HEK293 (cell line): Measurements from ENCODE around the gene DUSP2.
A peak's percentile ranks its signal among the peaks of the same experiment; 100 is the strongest.

ENCODE experiments used
- CTCF ChIA-PET: fragments of 350-600 bp; formaldehyde crosslinking; extraction: SDS; loops from one replicate; lab custom pipeline; 2021; ENCODE audit warnings: antibody characterized with exemption; lab: Yijun Ruan, JAX
- POLR2A ChIA-PET: fragments of 300-600 bp; formaldehyde crosslinking; extraction: SDS; loops from one replicate; lab custom pipeline; 2020; ENCODE audit warnings: antibody characterized with exemption, inconsistent platforms; lab: Yijun Ruan, JAX
- H3K27ac ChIP-seq: fragments of 200-500 bp; sonication (Bioruptor generic); 2 replicates; pipeline ENCODE4 v1.5.1; 2014; ENCODE audit warnings: low read depth, low read length, control low read depth, inconsistent platforms; ENCODE audit errors: extremely low read depth
- H3K36me3 ChIP-seq, 2 experiments: fragments of 200-500 bp in 1 of 2; sonication (Bioruptor generic) in 1 of 2; 1 replicate in 1 of 2; 2 replicates in 1 of 2; pipeline ENCODE4 v1.5.1; 2014 to 2017; ENCODE audit warnings: inconsistent platforms in 2 of 2, low read length in 2 of 2; ENCODE audit not compliant: control insufficient read depth in 2 of 2, insufficient read depth in 1 of 2
- H3K4me1 ChIP-seq: fragments of 200-500 bp; sonication (Bioruptor generic); 2 replicates; pipeline ENCODE4 v1.5.1; 2014; ENCODE audit warnings: mild to moderate bottlenecking, low read length, inconsistent platforms; ENCODE audit not compliant: control insufficient read depth, insufficient read depth
- H3K4me3 ChIP-seq: 2 replicates; pipeline ENCODE4 v1.5.1; 2011; ENCODE audit warnings: low read depth, mild to moderate bottlenecking, control low read depth, low read length, moderate library complexity
- H3K9me3 ChIP-seq: fragments of 200-500 bp; sonication (Bioruptor generic); 2 replicates; pipeline ENCODE4 v1.5.1; 2014; ENCODE audit warnings: low read depth, low read length, inconsistent platforms; ENCODE audit not compliant: control insufficient read depth, insufficient read depth
- GLI4 ChIP-seq: fragments of 450-650 bp; formaldehyde crosslinking; IDR thresholded peaks from 2 replicates; pipeline ENCODE4 v1.5.1; 2016; ENCODE audit warnings: missing biosample characterization, missing genetic modification characterization
- GLIS2 ChIP-seq: fragments of 450-650 bp; formaldehyde crosslinking; IDR thresholded peaks from 2 replicates; pipeline ENCODE4 v1.5.1; 2016; ENCODE audit warnings: missing biosample characterization, missing genetic modification characterization
- KLF16 ChIP-seq: fragments of 450-650 bp; formaldehyde crosslinking; IDR thresholded peaks from 2 replicates; pipeline ENCODE4 v1.5.1; 2017; ENCODE audit warnings: missing biosample characterization, missing genetic modification characterization
- SP7 ChIP-seq: fragments of 450-650 bp; formaldehyde crosslinking; IDR thresholded peaks from 2 replicates; pipeline ENCODE4 v1.5.1; 2016; ENCODE audit warnings: missing biosample characterization, missing genetic modification characterization
- TSHZ1 ChIP-seq: fragments of 450-650 bp; formaldehyde crosslinking; IDR thresholded peaks from 2 replicates; pipeline ENCODE4 v1.5.1; 2016; ENCODE audit warnings: missing biosample characterization, missing genetic modification characterization, borderline replicate concordance
- ZNF132 ChIP-seq: fragments of 450-650 bp; formaldehyde crosslinking; IDR thresholded peaks from 2 replicates; pipeline ENCODE4 v1.5.1; 2017; ENCODE audit warnings: missing biosample characterization, missing genetic modification characterization, borderline replicate concordance
- ZNF155 ChIP-seq: fragments of 450-650 bp; formaldehyde crosslinking; IDR thresholded peaks from 2 replicates; pipeline ENCODE4 v1.5.1; 2016; ENCODE audit warnings: missing biosample characterization, missing genetic modification characterization
- ZNF202 ChIP-seq: fragments of 450-650 bp; formaldehyde crosslinking; IDR thresholded peaks from 2 replicates; pipeline ENCODE4 v1.5.1; 2016; ENCODE audit warnings: missing biosample characterization, missing genetic modification characterization, borderline replicate concordance
- ZNF24 ChIP-seq: fragments of 450-650 bp; formaldehyde crosslinking; IDR thresholded peaks from 2 replicates; pipeline ENCODE4 v1.5.1; 2016; ENCODE audit warnings: missing biosample characterization, missing genetic modification characterization
- ZNF362 ChIP-seq: fragments of 450-650 bp; formaldehyde crosslinking; IDR thresholded peaks from 2 replicates; pipeline ENCODE4 v1.5.1; 2016; ENCODE audit warnings: missing biosample characterization, missing genetic modification characterization
- ZNF521 ChIP-seq: fragments of 450-650 bp; formaldehyde crosslinking; IDR thresholded peaks from 2 replicates; pipeline ENCODE4 v1.5.1; 2017; ENCODE audit warnings: missing biosample characterization, mild to moderate bottlenecking, missing genetic modification characterization
- ZNF529 ChIP-seq: fragments of 450-650 bp; formaldehyde crosslinking; IDR thresholded peaks from 2 replicates; pipeline ENCODE4 v1.5.1; 2017; ENCODE audit warnings: missing genetic modification characterization, missing biosample characterization; ENCODE audit not compliant: insufficient replicate concordance
- ZNF585B ChIP-seq: fragments of 450-650 bp; formaldehyde crosslinking; IDR thresholded peaks from 2 replicates; pipeline ENCODE4 v1.5.1; 2016; ENCODE audit warnings: missing biosample characterization, missing genetic modification characterization
- ZNF600 ChIP-seq: fragments of 450-650 bp; formaldehyde crosslinking; IDR thresholded peaks from 2 replicates; pipeline ENCODE4 v1.5.1; 2016; ENCODE audit warnings: missing biosample characterization, missing genetic modification characterization
- ZNF610 ChIP-seq: fragments of 450-650 bp; formaldehyde crosslinking; IDR thresholded peaks from 2 replicates; pipeline ENCODE4 v1.5.1; 2016; ENCODE audit warnings: missing biosample characterization, missing genetic modification characterization, borderline replicate concordance
- ZNF624 ChIP-seq: fragments of 450-650 bp; formaldehyde crosslinking; IDR thresholded peaks from 2 replicates; pipeline ENCODE4 v1.5.1; 2017; ENCODE audit warnings: missing biosample characterization, missing genetic modification characterization
- ZSCAN30 ChIP-seq: fragments of 450-650 bp; IDR thresholded peaks from 2 replicates; pipeline ENCODE4 v1.5.1; 2018; ENCODE audit warnings: missing biosample characterization, mild to moderate bottlenecking, missing genetic modification characterization, moderate library complexity
- TF ChIP-seq, protein P1 (sequence below): fragments of 450-650 bp; IDR thresholded peaks from 2 replicates; pipeline ENCODE4 v1.5.1; 2018; ENCODE audit warnings: missing biosample characterization, missing genetic modification characterization
- TF ChIP-seq, protein P2 (sequence below): fragments of 450-650 bp; formaldehyde crosslinking; IDR thresholded peaks from 2 replicates; pipeline ENCODE4 v1.5.1; 2017; ENCODE audit warnings: missing biosample characterization, missing genetic modification characterization
- TF ChIP-seq, protein P3 (sequence below): fragments of 450-650 bp; formaldehyde crosslinking; IDR thresholded peaks from 2 replicates; pipeline ENCODE4 v1.5.1; 2017; ENCODE audit warnings: missing biosample characterization, missing genetic modification characterization
- TF ChIP-seq, protein P4 (sequence below): fragments of 450-650 bp; formaldehyde crosslinking; IDR thresholded peaks from 2 replicates; pipeline ENCODE4 v1.5.1; 2017; ENCODE audit warnings: missing biosample characterization, missing genetic modification characterization

DUSP2 gene

GRCh38 chr2:96114903-96115581 is 30.2 kb downstream of the DUSP2 start:
- CTCF ChIA-PET = no interaction called here
- POLR2A ChIA-PET = no interaction called here
- H3K36me3 ChIP-seq = no peaks in the 10 kb centered on the region
- H3K27ac ChIP-seq = no peak overlapping the region
- no peaks in the 10 kb centered on the region for H3K9me3 ChIP-seq
- no peak for TF ChIP-seq ZNF610
- TF ChIP-seq, protein P1, sequence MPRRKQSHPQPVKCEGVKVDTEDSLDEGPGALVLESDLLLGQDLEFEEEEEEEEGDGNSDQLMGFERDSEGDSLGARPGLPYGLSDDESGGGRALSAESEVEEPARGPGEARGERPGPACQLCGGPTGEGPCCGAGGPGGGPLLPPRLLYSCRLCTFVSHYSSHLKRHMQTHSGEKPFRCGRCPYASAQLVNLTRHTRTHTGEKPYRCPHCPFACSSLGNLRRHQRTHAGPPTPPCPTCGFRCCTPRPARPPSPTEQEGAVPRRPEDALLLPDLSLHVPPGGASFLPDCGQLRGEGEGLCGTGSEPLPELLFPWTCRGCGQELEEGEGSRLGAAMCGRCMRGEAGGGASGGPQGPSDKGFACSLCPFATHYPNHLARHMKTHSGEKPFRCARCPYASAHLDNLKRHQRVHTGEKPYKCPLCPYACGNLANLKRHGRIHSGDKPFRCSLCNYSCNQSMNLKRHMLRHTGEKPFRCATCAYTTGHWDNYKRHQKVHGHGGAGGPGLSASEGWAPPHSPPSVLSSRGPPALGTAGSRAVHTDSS (tag by site-specific recombination) = peak; percentile 65
- H3K4me1 ChIP-seq = no peaks in the 10 kb centered on the region
- H3K4me3 ChIP-seq = no peak overlapping the region

- Histone ChIP-seq H3K4me3 (no peak overlapping the region), H3K36me3 (no peaks in the 10 kb centered on the region), H3K4me1 (no peaks in the 10 kb centered on the region), H3K27ac (no peak overlapping the region), H3K9me3 (no peaks in the 10 kb centered on the region)
- ChIA-PET CTCF (no interaction called here), POLR2A (no interaction called here)
- TF ChIP-seq ZNF202 = no peak
- TF ChIP-seq, protein P2, sequence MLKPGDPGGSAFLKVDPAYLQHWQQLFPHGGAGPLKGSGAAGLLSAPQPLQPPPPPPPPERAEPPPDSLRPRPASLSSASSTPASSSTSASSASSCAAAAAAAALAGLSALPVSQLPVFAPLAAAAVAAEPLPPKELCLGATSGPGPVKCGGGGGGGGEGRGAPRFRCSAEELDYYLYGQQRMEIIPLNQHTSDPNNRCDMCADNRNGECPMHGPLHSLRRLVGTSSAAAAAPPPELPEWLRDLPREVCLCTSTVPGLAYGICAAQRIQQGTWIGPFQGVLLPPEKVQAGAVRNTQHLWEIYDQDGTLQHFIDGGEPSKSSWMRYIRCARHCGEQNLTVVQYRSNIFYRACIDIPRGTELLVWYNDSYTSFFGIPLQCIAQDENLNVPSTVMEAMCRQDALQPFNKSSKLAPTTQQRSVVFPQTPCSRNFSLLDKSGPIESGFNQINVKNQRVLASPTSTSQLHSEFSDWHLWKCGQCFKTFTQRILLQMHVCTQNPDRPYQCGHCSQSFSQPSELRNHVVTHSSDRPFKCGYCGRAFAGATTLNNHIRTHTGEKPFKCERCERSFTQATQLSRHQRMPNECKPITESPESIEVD (tag by site-specific recombination) = no peak
- TF ChIP-seq ZNF529 (tag by site-specific recombination) = no peak
- no peak for TF ChIP-seq ZNF624 (tag by site-specific recombination)
- no peak for TF ChIP-seq ZNF585B (tag by site-specific recombination)
- TF ChIP-seq ZNF155 (tag by site-specific recombination) = no peak
- TF ChIP-seq TSHZ1 (tag by site-specific recombination) = no peak
- no peak for TF ChIP-seq ZNF24 (tag by site-specific recombination)
- no peak for TF ChIP-seq ZNF362
- TF ChIP-seq ZNF132 (tag by site-specific recombination) = no peak
- no peak for TF ChIP-seq ZNF600
- no peak for TF ChIP-seq ZNF521
These were observed 30.7 kb downstream of the DUSP2 start for GRCh38 chr2:96114546-96114902.

GRCh38 chr2:96113951-96114350 is 31.3 kb downstream of the DUSP2 start:
- POLR2A ChIA-PET = no interaction called here
- CTCF ChIA-PET = no interaction called here
- no peaks in the 10 kb centered on the region for H3K36me3 ChIP-seq
- H3K4me3 ChIP-seq = no peak overlapping the region
- H3K4me1 ChIP-seq = no peaks in the 10 kb centered on the region
- H3K27ac ChIP-seq = no peak overlapping the region
- H3K9me3 ChIP-seq = no peaks in the 10 kb centered on the region
- no peak for TF ChIP-seq KLF16
- no peak for TF ChIP-seq GLI4 (tag by site-specific recombination)
- no peak for TF ChIP-seq SP7 (tag by site-specific recombination)
- TF ChIP-seq, protein P3, sequence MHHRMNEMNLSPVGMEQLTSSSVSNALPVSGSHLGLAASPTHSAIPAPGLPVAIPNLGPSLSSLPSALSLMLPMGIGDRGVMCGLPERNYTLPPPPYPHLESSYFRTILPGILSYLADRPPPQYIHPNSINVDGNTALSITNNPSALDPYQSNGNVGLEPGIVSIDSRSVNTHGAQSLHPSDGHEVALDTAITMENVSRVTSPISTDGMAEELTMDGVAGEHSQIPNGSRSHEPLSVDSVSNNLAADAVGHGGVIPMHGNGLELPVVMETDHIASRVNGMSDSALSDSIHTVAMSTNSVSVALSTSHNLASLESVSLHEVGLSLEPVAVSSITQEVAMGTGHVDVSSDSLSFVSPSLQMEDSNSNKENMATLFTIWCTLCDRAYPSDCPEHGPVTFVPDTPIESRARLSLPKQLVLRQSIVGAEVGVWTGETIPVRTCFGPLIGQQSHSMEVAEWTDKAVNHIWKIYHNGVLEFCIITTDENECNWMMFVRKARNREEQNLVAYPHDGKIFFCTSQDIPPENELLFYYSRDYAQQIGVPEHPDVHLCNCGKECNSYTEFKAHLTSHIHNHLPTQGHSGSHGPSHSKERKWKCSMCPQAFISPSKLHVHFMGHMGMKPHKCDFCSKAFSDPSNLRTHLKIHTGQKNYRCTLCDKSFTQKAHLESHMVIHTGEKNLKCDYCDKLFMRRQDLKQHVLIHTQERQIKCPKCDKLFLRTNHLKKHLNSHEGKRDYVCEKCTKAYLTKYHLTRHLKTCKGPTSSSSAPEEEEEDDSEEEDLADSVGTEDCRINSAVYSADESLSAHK (tag by site-specific recombination) = no peak
- no peak for TF ChIP-seq ZSCAN30 (tag by site-specific recombination)
- TF ChIP-seq GLIS2 (tag by site-specific recombination) = no peak
- TF ChIP-seq ZNF585B (tag by site-specific recombination) = no peak
- TF ChIP-seq, protein P4, sequence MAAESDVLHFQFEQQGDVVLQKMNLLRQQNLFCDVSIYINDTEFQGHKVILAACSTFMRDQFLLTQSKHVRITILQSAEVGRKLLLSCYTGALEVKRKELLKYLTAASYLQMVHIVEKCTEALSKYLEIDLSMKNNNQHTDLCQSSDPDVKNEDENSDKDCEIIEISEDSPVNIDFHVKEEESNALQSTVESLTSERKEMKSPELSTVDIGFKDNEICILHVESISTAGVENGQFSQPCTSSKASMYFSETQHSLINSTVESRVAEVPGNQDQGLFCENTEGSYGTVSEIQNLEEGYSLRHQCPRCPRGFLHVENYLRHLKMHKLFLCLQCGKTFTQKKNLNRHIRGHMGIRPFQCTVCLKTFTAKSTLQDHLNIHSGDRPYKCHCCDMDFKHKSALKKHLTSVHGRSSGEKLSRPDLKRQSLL = no peak
